ENCODE results near the gene VRK3.

VRK3 gene

GRCh38 chr19:49932731-49933131 is 92.4 kb downstream of the VRK3 start:
- in situ Hi-C loops (cut with MboI; ENCODE audit: low sequenced_read_pairs) = no loop called here

DNA sequence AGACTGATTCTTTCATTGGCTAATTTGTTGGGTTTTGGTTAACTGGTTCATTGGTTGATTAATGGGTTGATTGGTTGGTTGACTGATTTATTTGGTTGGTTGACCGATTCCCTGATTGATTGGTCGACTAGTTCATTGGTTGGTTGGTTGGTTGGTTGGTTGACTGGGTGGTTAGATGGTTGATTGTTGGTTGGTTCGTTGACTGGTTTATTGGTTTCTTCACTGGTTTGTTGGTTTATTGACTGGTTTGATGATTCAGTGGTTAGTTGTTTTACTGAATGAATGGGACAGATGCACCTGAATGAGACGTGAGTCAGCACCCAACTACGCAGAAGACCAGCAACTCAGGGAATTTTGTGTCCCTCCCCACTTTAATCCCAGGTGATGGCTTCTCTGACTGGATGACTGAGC is 93.1 kb downstream of the VRK3 start:
- in situ Hi-C loops (cut with MboI; ENCODE audit: low sequenced_read_pairs) = no loop called here

GRCh38 chr19:49931293-49932040 is 93.7 kb downstream of the VRK3 start:
- in situ Hi-C loops (cut with MboI; ENCODE audit: low sequenced_read_pairs) = no loop called here

DNA sequence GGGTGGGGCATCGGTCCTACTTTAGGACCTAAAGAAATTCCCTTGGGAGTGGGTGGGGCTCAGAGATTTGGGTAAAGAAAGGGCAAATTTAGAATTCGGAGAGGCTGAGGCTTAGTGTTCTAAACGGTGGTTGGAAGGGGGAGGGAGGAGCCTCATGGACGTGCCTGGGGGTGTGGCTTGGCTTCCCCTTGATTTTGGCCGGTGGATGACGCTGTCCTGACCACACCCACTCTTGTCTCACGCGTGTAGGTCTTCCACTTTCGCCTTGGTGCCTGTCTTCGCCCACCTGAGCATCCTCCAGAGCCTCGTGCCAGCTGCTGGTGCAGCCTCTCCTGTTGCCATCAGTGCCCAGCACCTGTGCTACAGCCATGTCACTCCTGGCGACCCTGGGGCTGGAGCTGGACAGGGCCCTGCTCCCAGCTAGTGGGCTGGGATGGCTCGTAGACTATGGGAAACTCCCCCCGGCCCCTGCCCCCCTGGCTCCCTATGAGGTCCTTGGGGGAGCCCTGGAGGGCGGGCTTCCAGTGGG is 94.6 kb downstream of the VRK3 start:
- in situ Hi-C loops (cut with MboI; ENCODE audit: low sequenced_read_pairs) = no loop called here

- in situ Hi-C loops (cut with MboI; ENCODE audit: low sequenced_read_pairs) = no loop called here
Measured at GRCh38 chr19:49929611-49930482, 95.3 kb downstream of the VRK3 start.

GRCh38 chr19:49929121-49929610 is 96.0 kb downstream of the VRK3 start, which contains the start of the genes ATF5 and NUP62:
Gene ATF5 (plus strand): TSS chr19:49929205. CDS start chr19:49930851, 1,646 bp downstream.
Gene NUP62 (minus strand): TSS chr19:49929504. CDS start chr19:49909807, 19,697 bp downstream.
- in situ Hi-C loops (cut with MboI; ENCODE audit: low sequenced_read_pairs) = no loop called here

- in situ Hi-C loops (cut with MboI; ENCODE audit: low sequenced_read_pairs) = no loop called here
Measured at GRCh38 chr19:49927526-49928264, 97.5 kb downstream of the VRK3 start.

- in situ Hi-C loops (cut with MboI; ENCODE audit: low sequenced_read_pairs) = no loop called here
Measured at GRCh38 chr19:49926515-49926914, 98.7 kb downstream of the VRK3 start.

Data from HL-60/S4 (cell line).